Fibroblast of lung (primary cell): ENCODE data around the gene MSL3. TPM values are rescaled to one million over a fixed set of nuclear protein-coding genes. Genes with fewer than 3 reads are reported as not detected.

Experiments
- DNase-seq, 2 donors: peaks; one replicate each; pipeline versions ENCODE4 v3.0.0 to v3.0.0-alpha.2; 2010; ENCODE audit warnings: low read depth in 2 of 2
- H2AFZ ChIP-seq: 2 replicates; pipeline ENCODE4 v1.5.1; 2012; ENCODE audit warnings: low read length, control low read depth, inconsistent platforms
- H3K27ac ChIP-seq: 2 replicates; pipeline ENCODE4 v1.5.1; 2011; ENCODE audit warnings: low read length, control low read depth; ENCODE audit not compliant: insufficient read depth
- H3K27me3 ChIP-seq: 2 replicates; pipeline ENCODE4 v1.5.1; 2011; ENCODE audit warnings: mild to moderate bottlenecking, low read length; ENCODE audit not compliant: control insufficient read depth, insufficient read depth
- H3K36me3 ChIP-seq: 2 replicates; pipeline ENCODE4 v1.5.1; 2011; ENCODE audit warnings: low read length; ENCODE audit not compliant: control insufficient read depth, insufficient read depth
- H3K4me1 ChIP-seq: 2 replicates; pipeline ENCODE4 v1.5.1; 2011; ENCODE audit warnings: low read length; ENCODE audit not compliant: control insufficient read depth, insufficient read depth; ENCODE audit errors: extremely low read depth
- H3K4me2 ChIP-seq: 2 replicates; pipeline ENCODE4 v1.5.1; 2011; ENCODE audit warnings: low read length, control low read depth; ENCODE audit not compliant: insufficient read depth; ENCODE audit errors: extremely low read depth
- H3K4me3 ChIP-seq, 4 experiments: fragments of 200-600 bp in 1 of 4; sonication (generic) in 1 of 4; replicated peaks in 1 of 4; 2 replicates each; pipeline ENCODE4 v1.5.1; 2011 to 2016; ENCODE audit warnings: low read length in 4 of 4, low read depth in 3 of 4, mild to moderate bottlenecking in 3 of 4, control low read depth in 2 of 4, inconsistent platforms in 1 of 4, mixed read lengths in 1 of 4; ENCODE audit not compliant: insufficient read depth in 1 of 4; ENCODE audit errors: control extremely low read depth in 1 of 4
- H3K79me2 ChIP-seq: 2 replicates; pipeline ENCODE4 v1.5.1; 2012; ENCODE audit warnings: mild to moderate bottlenecking, low read length, inconsistent platforms; ENCODE audit not compliant: control insufficient read depth, insufficient read depth
- H3K9ac ChIP-seq: 2 replicates; pipeline ENCODE4 v1.5.1; 2011; ENCODE audit warnings: mild to moderate bottlenecking, low read length, control low read depth; ENCODE audit not compliant: insufficient read depth
- H3K9me3 ChIP-seq: 2 replicates; pipeline ENCODE4 v1.5.1; 2012; ENCODE audit warnings: low read depth, low read length; ENCODE audit not compliant: control insufficient read depth, insufficient read depth
- H4K20me1 ChIP-seq: 2 replicates; pipeline ENCODE4 v1.5.1; 2011; ENCODE audit warnings: low read length; ENCODE audit not compliant: control insufficient read depth, insufficient read depth; ENCODE audit errors: extremely low read depth
- EZH2 ChIP-seq: IDR thresholded peaks from 2 replicates; pipeline ENCODE4 v1.5.1; 2012; ENCODE audit warnings: low read length, control low read depth, mild to moderate bottlenecking; ENCODE audit errors: missing control alignments
- polyA plus RNA-seq, 2 donors: library from polyadenylated mRNA; depleted of rRNA in 1 of 2; stranded (reverse) in 1 of 2; unstranded in 1 of 2; fragments of >200 nt; gene quantifications; 2 replicates each; pipeline ENCODE4 v1.2.1, GENCODE V29; 2011 to 2012; ENCODE audit warnings: missing spikeins in 1 of 2
- total RNA-seq: library from RNA; depleted of rRNA; stranded (reverse); fragments of >200 nt; gene quantifications from 2 replicates; pipeline ENCODE4 v1.2.1, GENCODE V29; 2014
- TF ChIP-seq, protein P1 (sequence below), 2 donors: IDR thresholded peaks in 1 of 2; conservative IDR thresholded peaks in 1 of 2; 1 replicate in 1 of 2; 2 replicates in 1 of 2; pipeline ENCODE4 v1.5.1; 2011 to 2012; ENCODE audit warnings: low read length in 2 of 2, control low read depth in 1 of 2, inconsistent platforms in 1 of 2, low read depth in 1 of 2, mild to moderate bottlenecking in 1 of 2

The MSL3 gene
- total and polyA plus RNA-seq, 2 donors (not counting 1 experiment from before 2014, with no cell fraction given), result 16.8 to 24.6 TPM

DNA sequence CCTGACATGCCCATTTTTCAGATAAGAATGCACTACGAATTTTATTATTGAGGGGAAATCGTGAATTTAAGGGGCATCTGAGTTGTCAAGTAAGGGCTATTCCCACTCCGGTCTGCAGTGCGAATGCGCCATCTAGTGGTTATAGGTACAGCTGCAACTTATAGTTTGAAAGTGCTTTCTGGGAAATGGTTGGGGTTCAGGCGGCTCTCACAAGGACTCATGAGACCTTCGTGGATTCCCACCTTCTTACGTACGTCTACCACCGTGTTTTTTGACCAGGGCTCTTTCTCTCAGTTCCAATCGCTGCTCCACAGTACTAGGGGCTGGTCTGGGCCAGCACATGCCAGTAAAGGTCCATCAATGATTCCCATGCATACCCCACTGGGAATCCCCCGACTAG lies 12.3 kb downstream of the MSL3 start:
- Histone ChIP-seq H3K9ac (no peak overlapping the region), H3K9me3 (no peaks in the 10 kb centered on the region), H3K36me3 (no peaks in the 10 kb centered on the region), H3K4me2 (no peak overlapping the region), H3K4me1 (no peaks in the 10 kb centered on the region), H3K27me3 (no peaks in the 10 kb centered on the region), H3K4me3 (no peak overlapping the region), H3K27ac (no peak overlapping the region), H2AFZ (no peak overlapping the region), H3K79me2 (no peaks in the 10 kb centered on the region), H4K20me1 (no peaks in the 10 kb centered on the region)
- TF ChIP-seq, protein P1, sequence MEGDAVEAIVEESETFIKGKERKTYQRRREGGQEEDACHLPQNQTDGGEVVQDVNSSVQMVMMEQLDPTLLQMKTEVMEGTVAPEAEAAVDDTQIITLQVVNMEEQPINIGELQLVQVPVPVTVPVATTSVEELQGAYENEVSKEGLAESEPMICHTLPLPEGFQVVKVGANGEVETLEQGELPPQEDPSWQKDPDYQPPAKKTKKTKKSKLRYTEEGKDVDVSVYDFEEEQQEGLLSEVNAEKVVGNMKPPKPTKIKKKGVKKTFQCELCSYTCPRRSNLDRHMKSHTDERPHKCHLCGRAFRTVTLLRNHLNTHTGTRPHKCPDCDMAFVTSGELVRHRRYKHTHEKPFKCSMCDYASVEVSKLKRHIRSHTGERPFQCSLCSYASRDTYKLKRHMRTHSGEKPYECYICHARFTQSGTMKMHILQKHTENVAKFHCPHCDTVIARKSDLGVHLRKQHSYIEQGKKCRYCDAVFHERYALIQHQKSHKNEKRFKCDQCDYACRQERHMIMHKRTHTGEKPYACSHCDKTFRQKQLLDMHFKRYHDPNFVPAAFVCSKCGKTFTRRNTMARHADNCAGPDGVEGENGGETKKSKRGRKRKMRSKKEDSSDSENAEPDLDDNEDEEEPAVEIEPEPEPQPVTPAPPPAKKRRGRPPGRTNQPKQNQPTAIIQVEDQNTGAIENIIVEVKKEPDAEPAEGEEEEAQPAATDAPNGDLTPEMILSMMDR (conservative IDR thresholded peaks at IDR 0.05 in 1 of 2, IDR thresholded peaks at IDR 0.05 in 1 of 2; ENCODE audit: low read depth in 1 of 2, low read length in 2 of 2), result peak; percentile 69 to 73
- TF ChIP-seq EZH2, result no peak
- DNase-seq, result peak; percentile 40 to 69

DNA sequence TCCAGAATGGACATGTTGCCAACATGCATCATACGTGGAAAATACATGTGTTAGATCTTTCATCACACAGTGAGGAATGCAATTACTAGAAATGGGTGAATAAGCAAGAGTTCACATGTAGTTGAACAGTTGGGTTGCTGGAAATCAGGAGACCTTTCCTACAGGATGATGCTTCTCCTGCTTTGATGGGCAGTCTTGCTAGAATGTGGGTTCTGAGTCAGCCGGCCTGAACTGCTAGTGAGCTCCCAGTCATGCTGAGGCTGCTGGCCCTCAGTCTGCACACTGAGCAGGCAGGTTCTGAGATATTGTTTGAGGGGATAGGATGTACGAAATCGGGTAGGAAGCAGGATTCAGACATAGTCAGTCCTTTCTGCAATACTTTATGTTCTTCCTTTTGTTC lies 20.2 kb downstream of the MSL3 start:
- DNase-seq, result peak in 1 of 2 donors; percentile 19
- Histone ChIP-seq H2AFZ (no peak overlapping the region), H3K27me3 (no peaks in the 10 kb centered on the region), H3K79me2 (no peaks in the 10 kb centered on the region), H3K36me3 (no peaks in the 10 kb centered on the region), H3K4me2 (no peak overlapping the region), H3K27ac (no peak overlapping the region), H3K9ac (no peak overlapping the region), H3K4me1 (no peaks in the 10 kb centered on the region), H3K9me3 (no peaks in the 10 kb centered on the region), H3K4me3 (no peak overlapping the region), H4K20me1 (no peaks in the 10 kb centered on the region)
- TF ChIP-seq, protein P1 (conservative IDR thresholded peaks at IDR 0.05 in 1 of 2, IDR thresholded peaks at IDR 0.05 in 1 of 2; ENCODE audit: low read depth in 1 of 2, low read length in 2 of 2), result no peak
- no peak for TF ChIP-seq EZH2

DNA sequence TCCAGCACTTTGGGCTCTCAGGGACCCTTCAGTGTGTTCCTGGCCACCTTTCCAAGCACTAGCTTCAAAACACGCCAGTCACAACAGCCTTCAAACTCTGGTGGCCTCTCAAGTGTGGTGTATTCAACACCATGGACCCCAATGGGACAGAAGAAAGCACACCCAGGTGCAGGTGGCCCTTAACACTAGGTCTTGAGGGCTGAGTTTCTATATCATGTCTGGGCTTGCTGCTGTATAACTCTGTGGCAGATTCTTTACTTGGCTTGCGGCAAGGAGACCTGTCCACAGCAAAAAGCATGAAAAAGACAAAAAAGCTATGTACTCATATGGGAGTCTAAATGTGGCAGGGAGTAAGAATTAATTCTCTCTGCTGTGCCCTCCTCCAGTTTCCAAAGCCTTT lies 23.1 kb downstream of the MSL3 start:
- no peak overlapping the region for H3K4me3 ChIP-seq
- H2AFZ ChIP-seq, result no peak overlapping the region
- no peaks in the 10 kb centered on the region for H3K9me3 ChIP-seq
- TF ChIP-seq, protein P1 (conservative IDR thresholded peaks at IDR 0.05 in 1 of 2, IDR thresholded peaks at IDR 0.05 in 1 of 2; ENCODE audit: low read depth in 1 of 2, low read length in 2 of 2), result no peak
- TF ChIP-seq EZH2, result no peak
- no peaks in the 10 kb centered on the region for H4K20me1 ChIP-seq
- no peak overlapping the region for H3K4me2 ChIP-seq
- H3K27me3 ChIP-seq, result no peaks in the 10 kb centered on the region
- H3K9ac ChIP-seq, result no peak overlapping the region
- no peaks in the 10 kb centered on the region for H3K36me3 ChIP-seq
- no peaks in the 10 kb centered on the region for H3K4me1 ChIP-seq
- no peak overlapping the region for H3K27ac ChIP-seq
- no peak for DNase-seq
- no peaks in the 10 kb centered on the region for H3K79me2 ChIP-seq
